SJSA1 (cell line): ENCODE data around the gene ZC3H18. TPM values are rescaled to one million over a fixed set of nuclear protein-coding genes. Genes with fewer than 3 reads are reported as not detected.
"Not testable (repeated sequence)": the region's sequence is repeated elsewhere in the genome, so short reads cannot be mapped to it uniquely, and the experiment has no call there.

Experiments used
- DNase-seq, 2 experiments: peaks; one replicate each; pipeline ENCODE4 v3.0.0-alpha.2; 2015 to 2020; ENCODE audit warnings: low spot score in 2 of 2, low read depth in 1 of 2
- H3K27ac ChIP-seq: fragments of 250-450 bp; sonication (Bioruptor Pico); 2 replicates; pipeline ENCODE4 v1.5.1; 2020; ENCODE audit warnings: mild to moderate bottlenecking, moderate library complexity
- H3K27me3 ChIP-seq: fragments of 250-450 bp; sonication (Bioruptor Pico); replicated peaks from 2 replicates; pipeline ENCODE4 v1.5.1; 2020; ENCODE audit warnings: mild to moderate bottlenecking, moderate library complexity
- H3K36me3 ChIP-seq: fragments of 250-450 bp; sonication (Bioruptor Pico); 2 replicates; pipeline ENCODE4 v1.5.1; 2020; ENCODE audit warnings: mild to moderate bottlenecking
- H3K4me1 ChIP-seq: fragments of 250-450 bp; sonication (Bioruptor Pico); replicated peaks from 2 replicates; pipeline ENCODE4 v1.6.1; 2021; ENCODE audit warnings: mild to moderate bottlenecking
- H3K4me3 ChIP-seq: fragments of 250-450 bp; sonication (Bioruptor Pico); 2 replicates; pipeline ENCODE4 v1.5.1; 2020; ENCODE audit warnings: mild to moderate bottlenecking
- H3K9me3 ChIP-seq: fragments of 250-450 bp; sonication (Bioruptor Pico); replicated peaks from 2 replicates; pipeline ENCODE4 v1.5.1; 2020; ENCODE audit warnings: mild to moderate bottlenecking
- total RNA-seq: library from RNA; depleted of rRNA; stranded (reverse); fragments of >200 nt; shearing (Covaris generic); gene quantifications from 2 replicates; pipeline ENCODE4 v1.2.3, GENCODE V29; 2014

The ZC3H18 gene
- total RNA-seq, 1 experiment from 2014 or later: 14.6 TPM

DNA sequence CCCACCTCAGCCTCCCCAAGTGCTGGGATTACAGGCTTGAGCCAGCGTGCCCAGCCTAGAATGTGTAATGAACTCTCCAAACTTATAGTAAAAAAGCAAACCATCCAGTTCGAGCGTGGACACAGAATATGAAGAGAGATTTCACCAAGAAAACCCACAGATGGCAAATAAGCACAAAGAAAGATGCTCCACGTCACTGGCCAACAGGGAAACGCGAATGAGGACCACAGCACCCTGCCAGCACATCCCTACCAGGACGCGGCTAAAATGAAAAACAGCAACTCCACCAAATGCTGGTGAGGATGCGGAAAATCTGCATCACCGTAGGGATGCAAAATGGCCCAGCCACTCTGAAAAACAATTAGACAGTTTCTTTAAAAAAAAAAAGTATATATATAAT, 91.3 kb downstream of the ZC3H18 start:
- H3K9me3 ChIP-seq: no peaks in the 10 kb centered on the region
- peaks cover 10% of the 10 kb centered on the region for H3K4me1 ChIP-seq
- H3K36me3 ChIP-seq: no peaks in the 10 kb centered on the region; the same call in 1 of the 2 replicates
- H3K27me3 ChIP-seq: no peaks in the 10 kb centered on the region
- no peak for DNase-seq
- H3K4me3 ChIP-seq: no peak overlapping the region
- H3K27ac ChIP-seq: no peak overlapping the region

GRCh38 chr16:88662222-88662842, 92.1 kb downstream of the ZC3H18 start:
- Histone ChIP-seq H3K4me3 (peak overlapping the region; percentile 84), H3K4me1 (peaks cover 10% of the 10 kb centered on the region), H3K27ac (peak overlapping the region; percentile 39), H3K27me3 (no peaks in the 10 kb centered on the region), H3K36me3 (no peaks in the 10 kb centered on the region; the same call in 1 of the 2 replicates), H3K9me3 (no peaks in the 10 kb centered on the region)
- DNase-seq: no peak

DNA sequence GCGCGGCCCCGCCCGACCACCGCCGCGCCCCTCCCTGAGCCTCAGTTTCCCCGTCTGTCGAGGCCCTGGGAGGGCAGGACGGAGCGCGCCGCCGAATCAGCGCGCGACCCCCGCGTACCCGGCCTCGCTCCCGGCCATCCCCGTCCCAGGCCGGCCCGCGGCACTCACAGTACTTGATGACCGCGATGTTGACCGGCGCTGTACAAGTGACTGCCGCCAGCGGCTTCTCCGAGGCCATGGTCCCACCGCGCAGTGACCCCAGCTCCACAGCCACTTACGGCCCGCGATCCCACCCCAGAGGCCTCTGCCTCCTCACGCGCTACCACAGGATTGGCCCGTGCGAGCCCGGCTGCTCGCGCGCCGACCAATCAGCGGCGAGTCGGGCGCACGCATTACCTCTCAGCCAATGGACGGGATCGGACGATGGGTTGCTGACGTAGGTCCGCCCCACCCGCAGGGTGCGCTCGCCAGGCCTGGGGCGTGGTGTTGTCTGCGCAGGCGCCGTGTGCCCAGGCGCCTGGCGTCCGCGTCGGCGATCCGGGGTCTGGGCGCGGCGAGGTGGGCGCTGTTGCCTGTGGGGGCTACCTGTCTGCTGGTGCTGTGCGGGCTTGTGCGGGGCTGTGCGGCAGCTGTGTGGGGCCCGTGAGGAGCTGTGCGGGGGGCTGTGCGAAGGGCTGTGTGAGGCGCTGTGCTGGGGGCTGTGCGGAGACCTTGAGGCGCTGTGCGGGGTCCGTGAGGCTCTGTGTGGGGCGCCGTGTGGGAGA, 92.8 kb downstream of the ZC3H18 start, which contains the start of gene MVD:
TSS of gene MVD (minus strand) at position 249 of the 764 bp plus-strand sequence. CDS start at position 238, 11 bp downstream.
- Histone ChIP-seq H3K4me1 (peaks cover 10% of the 10 kb centered on the region), H3K36me3 (no peaks in the 10 kb centered on the region; the same call in 1 of the 2 replicates), H3K9me3 (no peaks in the 10 kb centered on the region), H3K27me3 (no peaks in the 10 kb centered on the region), H3K27ac (peak within 1 kb of the TSS; percentile 39), H3K4me3 (peak within 1 kb of the TSS; percentile 84)
- DNase-seq: peak; percentile 94 to 98

GRCh38 chr16:88665148-88665547, 94.9 kb downstream of the ZC3H18 start:
- no peak overlapping the region for H3K27ac ChIP-seq

DNA sequence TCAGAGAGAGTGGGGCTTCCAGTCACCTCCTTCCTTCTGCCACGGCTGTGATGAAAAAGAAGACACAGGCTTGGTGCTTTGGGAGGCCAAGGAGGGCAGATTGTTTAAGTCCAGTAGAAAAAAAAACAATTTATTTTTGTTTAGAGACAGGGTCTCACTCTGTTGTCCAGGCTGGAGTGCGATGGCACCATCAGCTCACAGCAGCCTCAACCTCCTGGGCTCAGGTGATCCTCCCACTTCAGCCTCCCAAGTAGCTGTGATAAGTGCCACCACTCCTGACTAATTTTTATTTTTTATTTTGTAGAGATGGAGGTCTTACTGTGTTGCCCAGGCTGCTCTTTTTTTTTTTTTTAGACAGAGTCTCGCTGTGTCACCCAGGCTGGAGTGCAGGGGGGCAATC, 95.4 kb downstream of the ZC3H18 start:
- Histone ChIP-seq H3K9me3 (no peaks in the 10 kb centered on the region), H3K27ac (no peak overlapping the region), H3K36me3 (no peaks in the 10 kb centered on the region; the same call in 1 of the 2 replicates), H3K4me3 (no peak overlapping the region), H3K27me3 (no peaks in the 10 kb centered on the region), H3K4me1 (peaks cover 10% of the 10 kb centered on the region)
- no peak for DNase-seq

More at GRCh38 chr16:88665148-88665547, 94.9 kb downstream of the ZC3H18 start:
- peaks cover 10% of the 10 kb centered on the region for H3K4me1 ChIP-seq
- H3K9me3 ChIP-seq: no peaks in the 10 kb centered on the region
- no peak for DNase-seq
- no peaks in the 10 kb centered on the region; the same call in 1 of the 2 replicates for H3K36me3 ChIP-seq
- no peak overlapping the region for H3K4me3 ChIP-seq
- H3K27me3 ChIP-seq: no peaks in the 10 kb centered on the region

- Histone ChIP-seq H3K4me1 (peaks cover 4% of the 10 kb centered on the region; the same call in 1 of the 2 replicates), H3K4me3 (no peak overlapping the region), H3K27me3 (no peaks in the 10 kb centered on the region), H3K27ac (no peak overlapping the region), H3K36me3 (no peaks in the 10 kb centered on the region; the same call in 1 of the 2 replicates), H3K9me3 (no peaks in the 10 kb centered on the region)
- no peak for DNase-seq
Observed at GRCh38 chr16:88667461-88667860, 97.3 kb downstream of the ZC3H18 start.

GRCh38 chr16:88669493-88669892, 99.3 kb downstream of the ZC3H18 start:
- not testable (repeated sequence) for H3K4me1 ChIP-seq, H3K27ac ChIP-seq, H3K27me3 ChIP-seq, DNase-seq, H3K4me3 ChIP-seq, H3K9me3 ChIP-seq, H3K36me3 ChIP-seq

- Histone ChIP-seq H3K27ac (no peak overlapping the region), H3K4me1 (no peaks in the 10 kb centered on the region), H3K9me3 (no peaks in the 10 kb centered on the region), H3K27me3 (no peaks in the 10 kb centered on the region), H3K36me3 (no peaks in the 10 kb centered on the region; the same call in 1 of the 2 replicates), H3K4me3 (no peak overlapping the region)
- DNase-seq: no peak
Observed at GRCh38 chr16:88669980-88670379, 99.8 kb downstream of the ZC3H18 start.

DNA sequence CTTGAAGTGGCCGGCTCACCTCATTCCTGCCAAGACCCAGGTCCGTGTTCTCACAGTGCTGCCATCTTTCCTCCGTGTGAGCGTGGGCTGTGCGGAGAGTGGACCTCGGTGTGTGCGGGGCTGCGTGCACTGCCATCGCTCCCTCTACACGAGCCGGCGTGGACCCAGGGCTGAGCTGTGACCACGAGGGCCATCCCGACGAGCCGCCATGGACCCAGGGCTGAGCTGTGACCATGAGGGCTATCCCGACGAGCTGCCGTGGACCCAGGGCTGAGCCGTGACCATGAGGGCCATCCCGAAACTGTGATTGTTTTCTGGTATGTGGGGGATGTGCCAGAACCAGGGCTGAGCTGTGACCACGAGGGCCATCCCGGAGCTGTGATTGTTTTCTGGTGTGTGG, 101.6 kb downstream of the ZC3H18 start:
- no peak for DNase-seq
- no peaks in the 10 kb centered on the region for H3K27me3 ChIP-seq
- H3K27ac ChIP-seq: no peak overlapping the region
- no peak overlapping the region for H3K4me3 ChIP-seq
- no peaks in the 10 kb centered on the region for H3K9me3 ChIP-seq
- H3K4me1 ChIP-seq: no peaks in the 10 kb centered on the region
- no peaks in the 10 kb centered on the region for H3K36me3 ChIP-seq

DNA sequence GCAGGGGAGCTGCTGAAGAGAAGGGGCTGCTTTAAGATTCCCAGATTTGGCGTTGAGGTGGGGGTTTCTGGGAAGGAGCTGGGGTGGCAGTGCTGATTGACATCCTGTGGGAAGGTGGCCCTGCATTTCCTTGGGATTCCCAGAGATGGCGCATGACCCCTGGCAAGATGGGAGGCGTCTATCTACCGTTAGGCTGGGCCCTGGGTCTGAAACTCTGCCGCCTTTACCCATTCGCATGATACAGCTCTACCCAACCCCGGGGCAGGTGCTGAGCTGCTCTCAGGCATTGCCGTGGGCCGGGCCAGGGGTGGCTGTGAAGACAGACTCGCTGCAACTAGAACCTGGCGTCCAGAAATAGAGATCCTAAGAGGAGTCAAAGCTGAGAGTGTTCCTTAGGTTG, 102.6 kb downstream of the ZC3H18 start:
- no peaks in the 10 kb centered on the region for H3K27me3 ChIP-seq
- H3K4me3 ChIP-seq: no peak overlapping the region
- no peak for DNase-seq
- H3K9me3 ChIP-seq: no peaks in the 10 kb centered on the region
- H3K36me3 ChIP-seq: no peaks in the 10 kb centered on the region
- no peaks in the 10 kb centered on the region for H3K4me1 ChIP-seq
- no peak overlapping the region for H3K27ac ChIP-seq

DNA sequence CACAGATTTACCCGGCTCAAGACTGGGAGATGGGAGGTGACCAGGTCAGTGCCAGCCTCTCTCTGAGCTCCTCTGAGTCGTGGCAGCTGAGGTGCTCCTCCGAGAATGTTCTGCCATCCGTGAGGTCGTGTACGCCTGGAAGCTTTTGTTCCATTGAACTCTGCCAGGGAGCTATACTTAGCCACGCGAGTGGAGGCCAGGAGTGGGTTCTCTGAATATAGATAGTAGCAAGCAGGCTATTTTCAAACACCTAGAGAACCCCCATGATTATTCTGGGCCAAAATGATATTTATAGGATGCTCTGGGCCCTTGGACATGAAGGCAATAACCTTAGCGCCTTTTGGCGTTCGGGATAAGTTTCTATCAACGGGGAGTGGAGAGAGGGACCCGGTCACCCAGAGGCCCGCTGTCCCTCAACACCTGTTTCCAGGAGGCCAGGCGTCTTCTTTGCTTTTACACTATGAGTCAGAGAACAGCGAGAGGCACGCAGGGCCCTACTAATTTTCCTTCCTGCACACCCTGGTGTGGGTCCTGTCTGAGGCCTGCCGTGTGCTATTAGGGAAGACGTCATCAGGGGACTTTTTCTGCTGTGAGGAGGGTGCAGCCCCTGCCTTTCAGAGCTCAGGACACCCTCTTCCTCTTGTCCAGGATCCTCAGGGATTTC, 103.6 kb downstream of the ZC3H18 start:
- Histone ChIP-seq H3K4me1 (no peaks in the 10 kb centered on the region), H3K27me3 (no peaks in the 10 kb centered on the region), H3K27ac (no peak overlapping the region), H3K4me3 (no peak overlapping the region), H3K9me3 (no peaks in the 10 kb centered on the region), H3K36me3 (no peaks in the 10 kb centered on the region)
- DNase-seq: no peak

DNA sequence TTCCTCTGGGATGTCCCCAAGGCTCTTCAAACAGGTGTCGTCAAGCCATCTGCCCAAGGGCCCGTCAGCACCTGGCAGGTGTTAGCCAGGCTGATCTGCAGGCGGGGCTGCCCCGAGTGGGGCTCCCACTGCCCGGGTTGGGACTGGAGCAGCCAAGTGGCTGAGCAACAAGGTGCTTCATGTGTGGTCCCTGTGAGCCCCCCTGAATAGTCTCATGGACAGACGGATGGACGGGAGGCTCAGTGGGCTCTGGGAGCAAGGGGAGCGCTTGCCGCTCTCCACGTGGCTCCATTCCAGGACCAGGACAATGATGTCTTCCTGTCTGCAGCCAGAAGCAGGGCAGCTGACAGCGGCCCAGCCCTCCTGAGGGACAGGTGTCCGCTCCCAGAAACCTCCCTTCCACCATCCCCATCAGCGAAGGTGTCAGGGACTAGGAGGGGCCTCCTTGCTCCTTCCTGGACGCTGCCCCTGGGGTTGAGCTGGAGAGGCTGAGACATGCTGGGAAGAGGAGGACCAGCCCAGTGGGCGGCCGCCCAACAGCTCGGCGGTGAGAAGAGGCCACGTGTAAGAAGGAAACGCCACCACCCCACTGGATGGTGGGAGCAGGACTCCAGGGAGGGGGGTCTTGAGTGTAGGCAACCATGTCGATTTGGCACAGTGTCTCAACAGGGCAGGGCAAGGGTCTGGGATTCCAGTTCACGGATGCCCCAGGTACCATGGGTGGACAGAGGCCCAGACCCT, 106.5 kb downstream of the ZC3H18 start:
- H3K27ac ChIP-seq: no peak overlapping the region

DNA sequence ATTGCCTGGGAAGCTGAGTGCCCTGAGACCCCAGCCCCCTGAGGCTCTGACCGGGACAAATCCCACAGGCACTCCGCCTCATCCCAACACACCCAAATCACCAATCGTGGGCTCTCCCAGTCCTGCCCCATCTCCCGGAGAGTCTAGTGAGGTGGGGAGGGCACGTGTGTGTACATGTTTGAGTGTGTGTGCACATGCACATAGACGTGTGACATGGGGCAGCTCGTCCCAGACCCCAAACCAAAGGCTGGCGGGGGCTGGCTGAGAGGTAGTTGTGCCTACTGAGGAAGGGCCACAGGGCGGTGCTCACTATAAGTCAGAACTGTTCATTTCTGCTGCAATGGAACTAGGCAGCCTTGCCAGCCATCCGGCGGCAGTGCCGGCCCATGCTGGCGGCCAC, 107.5 kb downstream of the ZC3H18 start:
- no peaks in the 10 kb centered on the region for H3K4me1 ChIP-seq
- H3K27me3 ChIP-seq: no peaks in the 10 kb centered on the region
- no peak overlapping the region for H3K27ac ChIP-seq
- DNase-seq: no peak
- H3K9me3 ChIP-seq: no peaks in the 10 kb centered on the region
- H3K4me3 ChIP-seq: no peak overlapping the region
- H3K36me3 ChIP-seq: no peaks in the 10 kb centered on the region

More for the DNA sequence above, 106.5 kb downstream of the ZC3H18 start:
- H3K4me3 ChIP-seq: no peak overlapping the region
- H3K9me3 ChIP-seq: no peaks in the 10 kb centered on the region
- no peaks in the 10 kb centered on the region for H3K36me3 ChIP-seq
- no peaks in the 10 kb centered on the region for H3K4me1 ChIP-seq
- H3K27me3 ChIP-seq: no peaks in the 10 kb centered on the region
- DNase-seq: no peak
